ENCODE results near the gene RNF31.

DNA sequence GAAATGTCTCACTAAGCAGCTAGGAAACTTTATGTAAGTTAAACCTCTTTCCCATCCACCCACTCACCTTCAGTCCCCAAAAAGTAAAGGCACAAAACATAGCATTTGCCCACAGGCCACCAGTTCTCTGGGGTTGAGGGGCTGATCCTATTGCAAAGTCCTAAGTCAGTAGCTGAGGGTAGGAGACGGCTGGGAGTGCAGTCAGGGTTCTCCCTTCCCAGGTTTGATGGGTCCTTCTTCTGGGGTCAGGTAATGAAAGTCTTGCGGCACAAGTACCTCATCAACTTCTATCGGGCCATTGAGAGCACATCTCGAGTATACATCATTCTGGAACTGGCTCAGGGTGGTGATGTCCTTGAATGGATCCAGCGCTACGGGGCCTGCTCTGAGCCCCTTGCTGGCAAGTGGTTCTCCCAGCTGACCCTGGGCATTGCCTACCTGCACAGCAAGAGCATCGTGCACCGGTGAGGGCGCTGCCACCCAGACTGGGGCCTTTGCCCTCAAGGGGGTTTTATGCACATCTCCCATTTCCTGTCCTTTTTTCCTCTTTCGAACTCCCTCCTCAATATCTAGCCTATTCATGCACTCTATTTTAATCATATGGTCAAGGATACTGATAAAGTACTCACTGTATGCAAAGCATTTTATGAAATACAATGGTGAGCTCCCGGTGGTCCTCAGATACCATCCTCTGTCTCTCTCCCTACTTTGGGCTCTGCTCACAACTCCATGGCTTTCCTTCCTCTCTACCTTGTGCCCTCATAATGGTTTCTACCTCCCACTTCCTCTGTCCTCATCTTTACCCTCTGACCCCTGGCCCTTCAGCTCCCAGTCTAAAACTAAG lies 59.2 kb downstream of the RNF31 start:
- TF ChIP-seq EZH2 (IDR thresholded peaks at IDR 0.05; ENCODE audit: borderline replicate concordance, low read length) (no peak), CTCF (conservative IDR thresholded peaks at IDR 0.05 in 1 of 2, IDR thresholded peaks at IDR 0.05 in 1 of 2; ENCODE audit: extremely low read depth in 1 of 2, insufficient read depth in 1 of 2, low read depth in 1 of 2, low read length in 2 of 2) (no peak)
